OCI-LY7 (cell line): ENCODE results near the gene ADAMTS13.

Experiments
- CTCF ChIP-seq: fragments of 200-600 bp; sonication (generic); conservative IDR thresholded peaks from 2 replicates; pipeline ENCODE4 v1.5.1; 2014; ENCODE audit warnings: mild to moderate bottlenecking, antibody characterized with exemption, low read length, moderate library complexity, mixed read lengths
- EZH2phosphoT487 ChIP-seq: fragments of 200-600 bp; sonication (generic); IDR thresholded peaks from 2 replicates; pipeline ENCODE4 v1.6.1; 2018; ENCODE audit warnings: low read depth, borderline replicate concordance, mild to moderate bottlenecking, mixed run types, antibody characterized with exemption, low read length, moderate library complexity, mixed read lengths

- TF ChIP-seq EZH2phosphoT487 (no peak), CTCF (no peak)
Measured at GRCh38 chr9:133380734-133381133, 41.4 kb upstream of the ADAMTS13 start.
